Left renal cortex interstitium (tissue), 4 donors: ENCODE measurements around the gene GPR146. TPM values are rescaled to one million over a fixed set of nuclear protein-coding genes. Genes with fewer than 3 reads are reported as not detected.

Source experiments
- DNase-seq, 4 donors: peaks; one replicate each; pipeline ENCODE4 v3.0.0-alpha.2; 2013; ENCODE audit warnings: low read depth in 4 of 4, low spot score in 2 of 4, missing footprints in 1 of 4
- polyA plus RNA-seq, 4 donors: library from polyadenylated mRNA; unstranded; fragments of 120-200 nt; gene quantifications; one replicate each; pipeline ENCODE4 v1.2.1, GENCODE V29; 2013; ENCODE audit not compliant: insufficient read length in 4 of 4

The GPR146 gene
- polyA plus RNA-seq, 4 donors = 1.9 to 5.5 (median 4.3) TPM

DNA sequence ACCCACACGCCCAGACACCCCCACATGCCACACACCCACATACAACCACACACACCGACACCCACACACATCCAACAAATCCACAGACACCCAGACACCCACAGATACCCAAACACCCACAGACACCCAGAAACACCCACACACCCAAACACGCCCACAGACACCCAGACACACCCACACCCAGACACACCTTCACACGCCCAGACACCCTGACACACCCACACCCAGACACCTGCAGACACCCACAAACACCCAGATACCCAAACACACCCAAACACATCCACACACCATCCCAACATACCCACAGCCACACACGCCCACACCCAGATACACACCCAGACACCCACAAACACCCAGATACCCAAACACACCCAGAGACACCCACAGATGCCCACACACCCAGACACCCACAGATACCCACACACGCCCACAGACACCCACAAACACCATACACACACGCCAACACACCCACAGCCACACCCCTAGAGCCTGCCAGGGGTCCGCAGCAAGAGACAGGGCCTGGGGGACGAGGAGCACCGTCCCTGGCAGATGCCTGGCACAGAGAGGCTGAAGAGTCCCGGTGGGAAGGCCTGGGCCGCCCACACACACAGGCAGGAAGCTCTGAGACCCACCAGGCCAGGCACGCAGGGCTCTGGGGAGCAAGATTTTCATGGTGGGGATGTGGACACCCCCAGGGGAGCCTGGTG lies 32.9 kb upstream of the GPR146 start:
- no peak for DNase-seq

DNA sequence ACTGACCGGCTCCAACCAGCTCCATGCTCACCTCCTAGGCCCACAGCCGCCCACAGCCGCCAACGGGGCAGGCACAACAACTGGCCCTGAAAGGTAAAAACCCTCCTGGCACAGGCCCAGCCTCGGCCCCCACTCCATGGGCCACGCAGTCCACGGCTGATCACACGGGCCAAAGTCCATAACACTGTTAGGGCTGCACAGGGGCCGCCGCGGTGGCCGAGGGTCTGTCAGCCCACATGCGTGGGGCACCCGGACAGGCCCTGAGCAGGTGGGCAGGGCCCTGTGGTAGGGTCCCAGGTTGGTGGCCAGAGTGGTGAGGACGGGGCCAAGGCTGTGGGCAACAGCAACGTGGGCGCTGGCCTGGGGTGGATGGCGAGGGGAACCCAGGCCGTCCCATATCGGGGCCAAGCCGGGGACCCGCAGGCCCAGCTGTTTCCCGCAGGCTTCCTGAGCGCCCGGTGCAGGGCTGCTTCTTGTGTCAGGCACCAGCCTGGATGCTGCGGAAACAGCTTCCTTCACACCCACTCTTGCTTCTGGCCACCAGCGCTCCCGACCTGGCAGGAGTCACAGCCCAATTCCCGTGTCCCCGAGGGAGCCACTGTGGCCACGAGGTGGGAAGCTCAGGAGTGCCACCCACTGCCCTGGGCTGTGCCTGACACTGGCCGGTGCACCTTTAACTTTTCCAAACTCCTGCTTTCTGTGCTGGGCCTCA lies 32.2 kb upstream of the GPR146 start:
- no peak for DNase-seq

DNA sequence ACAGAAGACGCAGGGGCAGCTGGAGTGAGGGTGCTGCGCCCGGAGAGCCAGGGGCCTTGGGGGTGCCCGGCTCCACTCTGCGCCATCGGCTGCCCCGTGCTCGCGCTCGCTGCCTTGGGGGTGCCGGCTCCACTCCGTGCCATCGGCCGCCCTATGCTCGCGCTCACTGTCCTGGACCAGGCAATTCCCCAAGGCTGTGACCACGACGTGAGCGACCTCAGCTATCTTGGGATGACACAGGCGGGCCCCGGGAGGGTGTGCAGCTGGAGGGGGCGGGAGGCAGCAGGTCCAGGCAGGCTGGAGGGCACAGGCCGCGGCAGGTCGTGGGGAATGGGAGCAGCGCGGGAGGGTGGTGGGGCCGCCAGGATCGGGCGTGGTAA lies 31.6 kb upstream of the GPR146 start:
- DNase-seq = no peak

DNA sequence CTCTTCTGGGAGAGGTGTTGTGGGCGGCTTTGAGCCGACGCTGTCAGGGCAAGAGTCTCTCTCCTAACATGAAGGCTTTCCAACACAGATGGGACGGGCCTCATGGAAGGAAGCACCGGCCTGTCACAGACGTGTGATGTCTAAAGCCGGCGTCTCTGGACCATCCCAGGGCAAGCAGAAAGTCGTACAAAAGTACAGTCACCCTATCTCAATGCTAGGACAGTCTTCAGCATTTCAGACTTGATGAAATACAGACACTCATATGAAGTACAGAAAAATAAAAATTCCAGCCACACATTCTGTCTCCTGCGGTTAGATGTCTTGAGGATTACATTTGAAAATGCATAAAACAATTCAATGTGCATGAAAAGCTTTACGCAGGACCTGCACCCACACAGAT lies 30.8 kb upstream of the GPR146 start:
- DNase-seq = no peak

DNA sequence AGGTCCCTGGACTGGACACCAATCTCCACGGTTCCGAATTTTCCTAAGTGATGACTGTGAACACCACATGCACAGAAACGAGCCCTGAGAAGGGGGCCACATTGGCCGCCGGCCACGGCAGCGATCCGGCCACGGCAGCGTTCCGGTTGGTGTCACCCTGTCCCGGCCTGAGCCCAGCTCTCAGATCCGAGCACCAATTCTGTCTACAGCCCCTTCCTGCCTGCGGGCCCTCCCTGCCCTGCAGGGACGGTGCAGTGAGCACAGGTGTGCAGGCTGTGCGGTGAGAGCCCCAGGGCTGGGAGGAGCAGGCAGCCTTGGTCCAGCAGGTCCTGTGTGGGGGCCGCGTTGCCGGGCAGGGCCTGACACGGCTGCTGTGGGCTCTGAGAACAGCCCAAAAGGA lies 29.7 kb upstream of the GPR146 start:
- no peak for DNase-seq

DNA sequence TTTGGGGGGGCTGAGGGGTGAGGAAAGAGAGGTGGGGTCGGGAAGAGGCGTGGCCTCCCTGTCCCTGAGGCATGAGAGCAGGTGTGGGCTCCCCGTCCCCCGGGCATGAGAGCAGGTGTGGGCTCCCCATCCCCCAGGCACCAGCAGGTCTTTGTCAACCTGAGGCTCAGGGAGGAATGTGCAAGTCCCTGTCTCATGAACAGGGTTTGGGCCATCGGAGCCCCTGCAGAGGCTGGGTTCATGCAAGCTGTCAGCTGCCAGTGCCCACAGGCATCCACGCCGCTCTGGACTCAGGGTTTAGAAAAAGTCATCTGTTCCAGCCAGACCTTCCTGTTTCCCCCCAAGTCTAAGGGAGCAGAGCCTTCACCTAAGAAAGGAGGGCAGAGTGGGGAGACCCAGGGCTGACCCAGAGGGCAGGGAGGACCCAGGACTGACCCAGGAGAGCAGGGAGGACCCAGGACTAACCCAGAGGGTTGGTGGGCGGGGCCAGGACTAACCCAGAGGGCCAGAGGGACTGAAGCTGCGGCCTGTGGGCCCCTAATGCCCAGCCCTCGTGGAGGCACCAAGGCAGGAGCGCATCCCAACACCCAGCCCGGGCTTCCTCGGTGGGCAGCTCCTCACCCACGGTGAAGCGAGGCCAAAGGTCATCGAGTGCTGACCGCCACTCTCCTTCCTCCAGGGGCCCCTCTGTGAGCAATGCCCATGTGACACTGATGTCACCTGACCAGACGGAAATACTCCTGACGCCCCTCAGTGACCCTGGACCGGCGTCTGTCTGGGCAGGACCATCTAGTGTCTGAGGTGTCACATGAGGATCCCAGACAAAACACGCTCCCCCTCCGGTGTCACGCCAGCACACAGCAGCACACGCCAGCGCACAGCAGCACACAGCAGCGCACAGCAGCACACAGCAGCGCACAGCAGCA lies 28.9 kb upstream of the GPR146 start:
- DNase-seq = no peak

DNA sequence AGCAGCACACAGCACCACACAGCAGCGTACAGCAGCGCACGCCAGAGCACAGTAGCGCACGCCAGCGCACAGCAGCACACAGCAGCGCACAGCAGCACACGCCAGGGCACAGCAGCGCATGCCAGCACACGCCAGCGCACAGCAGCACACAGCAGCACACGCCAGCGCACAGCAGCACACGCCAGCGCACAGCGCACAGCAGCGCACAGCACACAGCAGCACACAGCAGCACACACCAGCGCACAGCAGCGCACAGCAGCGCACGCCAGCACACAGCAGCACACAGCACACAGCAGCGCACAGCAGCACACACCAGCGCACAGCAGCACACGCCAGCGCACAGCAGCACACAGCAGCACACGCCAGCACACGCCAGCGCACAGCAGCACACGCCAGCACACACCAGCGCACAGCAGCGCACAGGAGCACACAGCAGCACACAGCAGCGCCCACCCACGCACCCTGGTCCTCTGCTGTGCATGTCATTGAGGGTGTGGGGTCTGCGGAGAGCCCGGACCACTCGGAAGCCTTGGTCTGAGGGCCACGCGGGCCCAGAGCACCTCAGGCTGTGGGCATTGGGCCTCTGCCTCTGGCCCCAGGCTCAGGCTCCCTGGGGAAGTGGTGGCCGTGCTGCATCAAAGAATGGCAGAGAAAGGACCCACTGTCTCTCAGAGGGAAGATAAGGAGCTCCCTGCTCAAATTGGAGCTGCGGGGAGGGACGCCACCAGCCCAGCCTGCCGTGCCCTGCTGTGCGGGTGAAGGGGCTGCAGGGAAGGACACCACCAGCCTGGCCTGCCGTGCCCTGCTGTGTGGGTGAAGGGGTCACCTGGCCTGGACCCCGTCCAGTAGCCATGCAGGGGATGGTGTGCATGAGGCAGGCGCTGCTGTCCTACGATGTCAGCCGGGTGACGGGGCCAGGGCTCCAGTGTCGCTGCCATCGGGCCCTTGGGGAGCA lies 27.5 kb upstream of the GPR146 start:
- no peak for DNase-seq

DNA sequence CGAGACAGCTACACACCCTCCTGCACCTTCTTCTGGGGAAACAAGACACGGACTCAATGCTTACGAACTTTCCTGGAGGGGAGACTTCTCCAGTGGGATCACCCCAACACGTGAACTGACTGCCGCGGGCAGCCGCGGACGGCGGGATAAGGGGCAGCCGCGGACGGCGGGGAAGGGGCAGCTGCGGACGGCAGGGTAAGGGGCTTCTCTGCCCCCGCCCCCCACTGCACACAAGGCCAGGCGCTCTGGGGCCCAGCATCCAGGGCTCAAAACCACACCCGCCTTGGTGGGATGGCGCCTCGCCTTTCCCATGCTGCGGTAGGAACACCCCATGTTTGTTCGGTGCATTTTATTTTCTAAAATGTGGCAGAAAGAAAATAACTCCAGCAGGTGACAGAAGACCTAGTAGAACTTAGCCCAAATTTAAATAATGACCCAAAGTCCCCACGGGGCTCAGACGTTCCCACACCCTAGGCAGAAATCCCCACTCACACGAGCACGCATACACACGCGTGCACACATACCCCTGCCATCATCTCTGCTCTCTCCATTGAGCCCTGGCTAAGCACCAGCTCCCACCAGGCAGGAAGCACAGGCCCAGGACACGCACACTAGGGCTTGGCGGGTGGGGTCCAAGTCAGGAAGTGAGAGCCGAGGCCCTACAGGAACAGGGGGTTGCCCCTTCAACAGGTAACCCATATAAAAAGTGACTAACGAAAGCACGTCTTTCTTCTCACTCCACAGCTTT lies 26.6 kb upstream of the GPR146 start:
- DNase-seq = no peak

DNA sequence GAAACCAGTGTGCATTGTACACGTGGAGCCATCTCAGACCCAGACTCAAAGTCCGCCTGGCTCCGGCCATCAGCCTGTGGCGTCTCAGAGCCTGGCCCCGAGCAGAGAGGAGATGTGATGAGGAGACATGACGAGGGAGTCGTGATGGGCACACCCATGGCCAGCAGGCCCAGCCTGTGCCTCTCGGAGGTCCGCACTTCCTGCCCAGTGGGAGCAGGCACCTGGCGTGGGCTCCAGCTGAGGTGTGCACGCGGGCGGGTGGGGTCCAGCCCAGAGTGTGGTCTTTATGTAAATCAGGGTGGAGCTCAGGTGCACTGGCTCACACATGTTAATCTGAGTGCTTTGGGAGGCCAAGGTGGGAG lies 26.0 kb upstream of the GPR146 start:
- DNase-seq = no peak

DNA sequence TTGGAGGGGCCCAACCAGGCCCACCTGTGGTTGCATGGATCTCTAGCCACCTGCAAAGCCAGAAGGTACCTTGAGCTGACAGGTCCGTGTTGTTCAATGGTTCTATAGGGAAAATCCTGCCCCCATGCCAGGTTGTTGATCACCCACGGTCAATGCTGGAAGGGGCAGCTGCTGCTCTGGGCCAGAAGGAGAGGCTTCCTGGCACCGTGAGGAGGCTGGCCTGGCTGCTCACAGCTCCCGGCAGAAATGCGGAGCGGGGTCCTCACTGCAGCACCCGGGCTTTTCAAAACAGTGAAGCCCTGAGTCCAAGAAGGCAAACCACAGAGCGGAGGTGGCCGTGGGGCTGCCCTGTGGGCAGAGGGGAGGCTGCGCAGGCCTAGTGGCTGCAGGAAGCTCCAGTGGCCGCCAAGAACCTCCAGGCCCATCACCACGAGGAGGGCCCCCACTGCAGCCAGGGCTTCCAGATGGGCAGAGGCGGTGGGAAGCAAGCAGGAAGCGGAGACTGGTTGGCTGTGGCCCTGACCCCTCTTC lies 25.0 kb upstream of the GPR146 start:
- DNase-seq = no peak

DNA sequence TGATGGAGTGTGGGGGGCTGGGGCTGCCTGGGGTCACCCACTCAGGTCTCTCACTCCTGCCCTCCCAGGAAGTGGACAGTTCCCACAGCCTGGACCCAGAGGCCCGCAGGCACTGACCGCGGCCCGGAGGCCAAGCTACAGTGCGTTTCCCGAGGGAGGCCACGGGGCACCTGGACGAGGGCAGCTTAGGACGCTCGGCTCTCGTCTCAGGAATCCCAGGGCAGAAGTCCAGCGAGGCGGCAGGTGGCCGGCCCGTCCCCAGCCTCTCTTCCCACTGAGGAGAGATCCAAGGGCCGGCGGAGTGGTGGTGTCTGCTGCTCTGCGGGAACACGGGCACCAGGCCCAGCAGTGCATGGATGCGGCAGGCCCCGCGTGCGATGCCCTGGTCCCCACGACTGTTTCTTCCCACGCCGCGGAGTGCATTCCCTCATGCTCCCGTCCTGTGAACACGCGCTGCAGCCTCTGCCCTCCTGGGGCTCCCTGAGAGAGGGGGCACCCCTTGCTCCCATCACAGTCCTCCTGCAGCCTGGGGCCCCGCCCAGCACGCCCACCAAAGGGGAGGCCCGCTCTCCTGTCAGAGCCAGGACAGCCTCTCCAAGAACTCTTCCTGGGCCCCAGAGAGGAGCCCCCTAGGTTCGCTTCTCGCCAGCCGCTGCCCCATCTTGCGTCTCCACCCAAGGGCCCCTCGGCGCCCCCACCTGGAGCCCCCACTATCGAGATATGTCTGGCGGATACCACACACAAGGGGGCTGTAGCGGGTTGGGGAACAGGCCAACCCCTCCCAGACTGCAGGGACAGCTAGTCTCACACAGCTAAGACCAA lies 24.3 kb upstream of the GPR146 start:
- DNase-seq = no peak

DNA sequence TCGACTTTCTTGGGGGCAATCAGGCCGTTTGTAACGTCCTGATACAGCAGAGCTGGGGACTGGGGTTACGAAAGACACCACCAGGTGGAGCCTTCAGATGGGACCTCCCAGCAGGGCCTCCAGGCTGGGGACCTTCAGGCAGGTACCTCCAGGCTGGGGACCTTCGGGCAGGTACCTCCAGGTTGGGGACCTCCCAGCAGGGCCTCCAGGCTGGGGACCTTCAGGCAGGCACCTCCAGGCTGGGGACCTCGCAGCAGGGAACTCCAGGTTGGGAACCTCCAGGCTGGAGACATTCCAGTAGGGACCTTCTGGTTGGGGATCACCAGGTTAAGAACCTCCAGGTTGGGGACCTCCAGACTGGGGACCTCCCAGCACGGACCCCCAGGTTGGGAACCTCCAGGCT lies 23.5 kb upstream of the GPR146 start:
- no peak for DNase-seq

DNA sequence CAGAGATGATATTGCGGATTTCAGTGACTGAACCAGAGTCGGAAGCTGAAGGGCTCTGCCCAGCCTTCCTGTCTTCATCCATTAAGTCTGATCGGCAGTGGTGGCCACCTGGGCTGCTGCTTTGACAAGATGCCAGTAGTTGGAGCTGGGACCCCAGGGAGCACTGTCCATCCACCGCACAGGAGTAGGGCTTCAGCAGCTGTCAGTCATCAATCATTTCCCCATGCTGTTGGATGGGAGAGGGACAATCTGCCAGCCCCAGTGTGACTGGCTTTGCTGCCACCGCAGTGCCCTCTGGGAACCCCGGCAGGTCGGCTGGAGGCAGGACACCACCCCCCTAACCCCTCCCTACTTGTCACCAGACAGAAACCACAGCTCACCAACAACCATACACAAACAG lies 23.0 kb upstream of the GPR146 start:
- DNase-seq = no peak

DNA sequence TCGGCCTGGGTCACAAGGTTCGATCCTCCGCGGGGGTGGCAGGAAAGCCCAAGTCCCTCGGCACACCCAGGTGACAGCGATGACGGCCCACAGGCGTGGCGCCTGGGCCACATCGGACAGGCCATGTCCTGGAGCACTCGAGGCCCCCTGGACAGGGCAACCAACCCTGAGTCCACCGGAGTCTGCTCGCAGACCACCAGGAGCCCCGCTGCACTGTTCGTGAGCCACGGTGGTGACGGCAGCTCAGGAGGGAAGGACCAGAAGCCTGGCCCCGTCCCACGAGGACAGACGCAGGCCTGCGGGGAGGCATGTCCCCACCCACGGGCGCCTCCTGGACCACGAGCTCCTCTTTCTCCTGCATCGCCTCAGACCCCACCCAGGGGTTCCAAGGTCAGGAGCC lies 22.4 kb upstream of the GPR146 start:
- no peak for DNase-seq

DNA sequence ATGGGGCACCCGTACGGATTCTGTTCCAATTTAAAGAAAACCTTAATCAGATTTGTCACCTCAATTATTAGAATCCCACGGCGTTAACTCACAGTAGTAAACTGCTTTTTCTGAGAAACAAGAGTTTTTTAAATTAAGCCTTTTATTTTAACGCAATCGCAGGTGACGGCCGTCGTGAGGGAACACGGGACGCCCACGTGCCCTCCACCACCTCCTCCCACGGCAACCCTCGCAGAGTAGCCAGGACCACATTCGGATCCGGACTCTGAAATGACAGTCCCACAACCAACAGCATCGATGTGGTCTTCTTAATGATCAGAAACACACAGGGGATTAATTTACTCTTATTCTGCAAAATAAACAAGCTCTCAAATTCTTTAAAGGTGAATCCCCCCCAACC lies 22.0 kb upstream of the GPR146 start:
- no peak for DNase-seq

DNA sequence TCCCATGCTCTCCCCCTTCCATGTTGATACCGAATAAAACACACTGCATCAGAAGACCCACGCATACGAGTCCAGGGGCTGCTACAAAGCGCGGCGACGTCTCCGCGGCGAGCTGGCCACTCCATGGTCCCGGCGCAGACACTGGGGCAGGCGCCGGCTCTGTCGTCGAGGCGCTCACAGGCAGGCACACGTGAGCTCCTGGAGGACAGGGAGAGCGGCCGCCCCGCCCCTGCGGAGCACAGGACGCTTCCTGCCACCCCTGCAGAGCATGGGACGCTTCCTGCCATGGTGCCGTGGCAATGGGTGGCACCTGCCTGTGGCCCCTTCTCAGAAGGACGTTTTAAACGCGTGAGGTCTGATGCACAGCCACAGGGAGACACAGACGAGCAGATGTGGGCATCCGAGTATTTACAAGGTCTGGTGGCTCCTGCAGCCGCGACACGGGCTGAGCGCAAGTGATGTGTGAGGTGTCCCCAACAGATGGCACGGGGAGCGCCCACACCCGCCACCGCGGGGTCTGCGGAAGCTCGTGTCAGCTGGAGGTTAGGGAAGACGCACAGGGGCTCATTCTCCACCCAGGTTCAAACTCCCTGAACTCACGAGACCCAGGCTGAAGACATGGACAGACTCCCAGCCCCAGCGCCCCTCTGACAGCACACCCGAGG lies 21.4 kb upstream of the GPR146 start:
- DNase-seq = no peak

DNA sequence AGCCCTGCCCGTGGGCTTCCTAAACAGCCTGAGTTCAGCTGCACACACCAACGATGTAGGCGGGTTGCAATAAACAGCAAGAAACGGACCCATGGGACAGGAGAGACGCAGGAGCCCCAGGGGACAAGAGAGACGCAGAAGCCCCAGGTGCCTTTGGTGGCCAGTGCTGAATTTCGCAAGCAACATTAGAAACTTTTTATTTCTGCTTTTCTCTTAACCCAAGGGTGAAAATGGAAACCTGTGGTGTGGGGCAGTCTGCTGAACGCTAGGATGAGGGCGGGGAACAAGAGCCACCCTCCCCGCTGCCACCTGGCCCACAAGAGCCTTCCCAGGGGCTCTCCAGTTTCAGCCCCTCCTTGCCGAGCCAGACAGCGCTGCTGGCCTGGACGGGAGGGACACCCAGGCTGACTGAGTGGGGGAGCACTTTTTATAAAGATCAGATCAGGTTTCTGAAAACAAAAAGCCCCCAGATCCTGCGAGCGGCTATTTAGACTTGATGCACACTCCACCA lies 20.0 kb upstream of the GPR146 start:
- no peak for DNase-seq
